ENCODE results near the gene SLC8A3.

DNA sequence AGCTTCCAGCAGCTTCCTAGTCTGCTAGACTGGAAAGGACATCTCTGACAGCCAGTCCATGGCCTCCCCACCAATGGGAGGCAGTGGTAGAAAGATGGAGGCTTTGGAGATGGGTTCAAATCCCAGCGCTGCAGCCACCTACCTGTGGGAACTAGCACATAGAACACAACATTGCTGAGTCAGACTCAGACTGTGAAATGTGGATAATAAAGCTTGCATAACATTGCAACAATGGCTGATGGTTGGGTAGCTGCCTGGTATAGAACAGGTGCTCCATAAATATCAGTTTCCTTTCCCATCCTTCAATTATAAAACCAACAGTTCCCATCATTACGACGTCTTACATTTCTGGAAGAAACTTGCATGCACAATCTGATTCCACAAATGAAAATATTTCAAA lies 94.6 kb downstream of the SLC8A3 start:
- TF ChIP-seq, protein P1, sequence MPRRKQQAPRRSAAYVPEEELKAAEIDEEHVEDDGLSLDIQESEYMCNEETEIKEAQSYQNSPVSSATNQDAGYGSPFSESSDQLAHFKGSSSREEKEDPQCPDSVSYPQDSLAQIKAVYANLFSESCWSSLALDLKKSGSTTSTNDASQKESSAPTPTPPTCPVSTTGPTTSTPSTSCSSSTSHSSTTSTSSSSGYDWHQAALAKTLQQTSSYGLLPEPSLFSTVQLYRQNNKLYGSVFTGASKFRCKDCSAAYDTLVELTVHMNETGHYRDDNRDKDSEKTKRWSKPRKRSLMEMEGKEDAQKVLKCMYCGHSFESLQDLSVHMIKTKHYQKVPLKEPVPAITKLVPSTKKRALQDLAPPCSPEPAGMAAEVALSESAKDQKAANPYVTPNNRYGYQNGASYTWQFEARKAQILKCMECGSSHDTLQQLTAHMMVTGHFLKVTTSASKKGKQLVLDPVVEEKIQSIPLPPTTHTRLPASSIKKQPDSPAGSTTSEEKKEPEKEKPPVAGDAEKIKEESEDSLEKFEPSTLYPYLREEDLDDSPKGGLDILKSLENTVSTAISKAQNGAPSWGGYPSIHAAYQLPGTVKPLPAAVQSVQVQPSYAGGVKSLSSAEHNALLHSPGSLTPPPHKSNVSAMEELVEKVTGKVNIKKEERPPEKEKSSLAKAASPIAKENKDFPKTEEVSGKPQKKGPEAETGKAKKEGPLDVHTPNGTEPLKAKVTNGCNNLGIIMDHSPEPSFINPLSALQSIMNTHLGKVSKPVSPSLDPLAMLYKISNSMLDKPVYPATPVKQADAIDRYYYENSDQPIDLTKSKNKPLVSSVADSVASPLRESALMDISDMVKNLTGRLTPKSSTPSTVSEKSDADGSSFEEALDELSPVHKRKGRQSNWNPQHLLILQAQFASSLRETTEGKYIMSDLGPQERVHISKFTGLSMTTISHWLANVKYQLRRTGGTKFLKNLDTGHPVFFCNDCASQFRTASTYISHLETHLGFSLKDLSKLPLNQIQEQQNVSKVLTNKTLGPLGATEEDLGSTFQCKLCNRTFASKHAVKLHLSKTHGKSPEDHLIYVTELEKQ (CRISPR knock-in tag; IDR thresholded peaks at IDR 0.05) = no peak
- TF ChIP-seq CREM (IDR thresholded peaks at IDR 0.05; ENCODE audit: low read depth) (no peak), ZNF121 (CRISPR knock-in tag; conservative IDR thresholded peaks at IDR 0.05) (no peak), ZNF274 (IDR thresholded peaks at IDR 0.05; ENCODE audit: borderline replicate concordance, low read depth, low read length) (no peak), ZNF699 (CRISPR knock-in tag; IDR thresholded peaks at IDR 0.05; ENCODE audit: insufficient replicate concordance) (no peak), ZNF347 (CRISPR knock-in tag; IDR thresholded peaks at IDR 0.05; ENCODE audit: low read depth) (no peak), ESRRA (IDR thresholded peaks at IDR 0.05; ENCODE audit: borderline replicate concordance, low read depth) (no peak), PTBP1 (IDR thresholded peaks at IDR 0.05; ENCODE audit: low read depth, low read length) (no peak)
- TF ChIP-seq, protein P2, sequence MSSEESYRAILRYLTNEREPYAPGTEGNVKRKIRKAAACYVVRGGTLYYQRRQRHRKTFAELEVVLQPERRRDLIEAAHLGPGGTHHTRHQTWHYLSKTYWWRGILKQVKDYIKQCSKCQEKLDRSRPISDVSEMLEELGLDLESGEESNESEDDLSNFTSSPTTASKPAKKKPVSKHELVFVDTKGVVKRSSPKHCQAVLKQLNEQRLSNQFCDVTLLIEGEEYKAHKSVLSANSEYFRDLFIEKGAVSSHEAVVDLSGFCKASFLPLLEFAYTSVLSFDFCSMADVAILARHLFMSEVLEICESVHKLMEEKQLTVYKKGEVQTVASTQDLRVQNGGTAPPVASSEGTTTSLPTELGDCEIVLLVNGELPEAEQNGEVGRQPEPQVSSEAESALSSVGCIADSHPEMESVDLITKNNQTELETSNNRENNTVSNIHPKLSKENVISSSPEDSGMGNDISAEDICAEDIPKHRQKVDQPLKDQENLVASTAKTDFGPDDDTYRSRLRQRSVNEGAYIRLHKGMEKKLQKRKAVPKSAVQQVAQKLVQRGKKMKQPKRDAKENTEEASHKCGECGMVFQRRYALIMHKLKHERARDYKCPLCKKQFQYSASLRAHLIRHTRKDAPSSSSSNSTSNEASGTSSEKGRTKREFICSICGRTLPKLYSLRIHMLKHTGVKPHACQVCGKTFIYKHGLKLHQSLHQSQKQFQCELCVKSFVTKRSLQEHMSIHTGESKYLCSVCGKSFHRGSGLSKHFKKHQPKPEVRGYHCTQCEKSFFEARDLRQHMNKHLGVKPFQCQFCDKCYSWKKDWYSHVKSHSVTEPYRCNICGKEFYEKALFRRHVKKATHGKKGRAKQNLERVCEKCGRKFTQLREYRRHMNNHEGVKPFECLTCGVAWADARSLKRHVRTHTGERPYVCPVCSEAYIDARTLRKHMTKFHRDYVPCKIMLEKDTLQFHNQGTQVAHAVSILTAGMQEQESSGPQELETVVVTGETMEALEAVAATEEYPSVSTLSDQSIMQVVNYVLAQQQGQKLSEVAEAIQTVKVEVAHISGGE (CRISPR knock-in tag; IDR thresholded peaks at IDR 0.05) = no peak
- TF ChIP-seq, protein P3, sequence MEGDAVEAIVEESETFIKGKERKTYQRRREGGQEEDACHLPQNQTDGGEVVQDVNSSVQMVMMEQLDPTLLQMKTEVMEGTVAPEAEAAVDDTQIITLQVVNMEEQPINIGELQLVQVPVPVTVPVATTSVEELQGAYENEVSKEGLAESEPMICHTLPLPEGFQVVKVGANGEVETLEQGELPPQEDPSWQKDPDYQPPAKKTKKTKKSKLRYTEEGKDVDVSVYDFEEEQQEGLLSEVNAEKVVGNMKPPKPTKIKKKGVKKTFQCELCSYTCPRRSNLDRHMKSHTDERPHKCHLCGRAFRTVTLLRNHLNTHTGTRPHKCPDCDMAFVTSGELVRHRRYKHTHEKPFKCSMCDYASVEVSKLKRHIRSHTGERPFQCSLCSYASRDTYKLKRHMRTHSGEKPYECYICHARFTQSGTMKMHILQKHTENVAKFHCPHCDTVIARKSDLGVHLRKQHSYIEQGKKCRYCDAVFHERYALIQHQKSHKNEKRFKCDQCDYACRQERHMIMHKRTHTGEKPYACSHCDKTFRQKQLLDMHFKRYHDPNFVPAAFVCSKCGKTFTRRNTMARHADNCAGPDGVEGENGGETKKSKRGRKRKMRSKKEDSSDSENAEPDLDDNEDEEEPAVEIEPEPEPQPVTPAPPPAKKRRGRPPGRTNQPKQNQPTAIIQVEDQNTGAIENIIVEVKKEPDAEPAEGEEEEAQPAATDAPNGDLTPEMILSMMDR (IDR thresholded peaks at IDR 0.05 in 2 of 3, conservative IDR thresholded peaks at IDR 0.05 in 1 of 3; ENCODE audit: insufficient read depth in 2 of 3, low read depth in 1 of 3, low read length in 3 of 3) = no peak
